GM23248 (cell line): ENCODE results near the gene CADPS.

ENCODE experiments used
- EZH2 ChIP-seq: fragments of 200-600 bp; sonication (generic); IDR thresholded peaks from 2 replicates; pipeline ENCODE4 v1.6.1; 2018; ENCODE audit warnings: antibody characterized with exemption, mild to moderate bottlenecking; ENCODE audit not compliant: insufficient read depth, poor library complexity, severe bottlenecking
- EZH2phosphoT487 ChIP-seq: fragments of 200-600 bp; sonication (generic); IDR thresholded peaks from 2 replicates; pipeline ENCODE4 v1.6.1; 2018; ENCODE audit warnings: antibody characterized with exemption, moderate library complexity, mild to moderate bottlenecking, low read depth; ENCODE audit not compliant: insufficient read depth

DNA sequence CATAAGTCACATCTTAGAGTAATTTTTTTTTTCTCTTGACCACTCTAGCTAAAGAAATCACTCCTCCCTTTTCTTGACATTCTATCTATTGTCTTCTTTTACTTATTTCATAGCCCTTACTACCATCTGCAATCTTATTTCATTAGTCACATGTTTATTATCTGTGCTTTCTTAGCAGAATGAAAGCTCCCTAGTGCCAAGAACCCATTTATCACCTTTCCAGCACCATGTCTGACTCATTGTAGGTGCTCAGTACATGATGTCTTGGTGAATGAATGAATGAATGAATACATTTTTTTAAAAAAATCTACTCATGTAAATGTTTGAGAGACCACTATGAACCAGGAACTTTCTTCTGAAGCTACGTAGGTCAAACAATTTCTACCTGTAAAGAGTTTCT lies 157.2 kb downstream of the CADPS start:
- TF ChIP-seq EZH2 (no peak), EZH2phosphoT487 (no peak)
